Measurements from ENCODE around the gene DTX2. TPM values are rescaled to one million over a fixed set of nuclear protein-coding genes. Genes with fewer than 3 reads are reported as not detected.
"Not testable (repeated sequence)": the region's sequence is repeated elsewhere in the genome, so short reads cannot be mapped to it uniquely, and the experiment has no call there.

The DTX2 gene
- total RNA-seq, 4 donors from 2014 or later = 73.0 to 169 (median 119) TPM

DNA sequence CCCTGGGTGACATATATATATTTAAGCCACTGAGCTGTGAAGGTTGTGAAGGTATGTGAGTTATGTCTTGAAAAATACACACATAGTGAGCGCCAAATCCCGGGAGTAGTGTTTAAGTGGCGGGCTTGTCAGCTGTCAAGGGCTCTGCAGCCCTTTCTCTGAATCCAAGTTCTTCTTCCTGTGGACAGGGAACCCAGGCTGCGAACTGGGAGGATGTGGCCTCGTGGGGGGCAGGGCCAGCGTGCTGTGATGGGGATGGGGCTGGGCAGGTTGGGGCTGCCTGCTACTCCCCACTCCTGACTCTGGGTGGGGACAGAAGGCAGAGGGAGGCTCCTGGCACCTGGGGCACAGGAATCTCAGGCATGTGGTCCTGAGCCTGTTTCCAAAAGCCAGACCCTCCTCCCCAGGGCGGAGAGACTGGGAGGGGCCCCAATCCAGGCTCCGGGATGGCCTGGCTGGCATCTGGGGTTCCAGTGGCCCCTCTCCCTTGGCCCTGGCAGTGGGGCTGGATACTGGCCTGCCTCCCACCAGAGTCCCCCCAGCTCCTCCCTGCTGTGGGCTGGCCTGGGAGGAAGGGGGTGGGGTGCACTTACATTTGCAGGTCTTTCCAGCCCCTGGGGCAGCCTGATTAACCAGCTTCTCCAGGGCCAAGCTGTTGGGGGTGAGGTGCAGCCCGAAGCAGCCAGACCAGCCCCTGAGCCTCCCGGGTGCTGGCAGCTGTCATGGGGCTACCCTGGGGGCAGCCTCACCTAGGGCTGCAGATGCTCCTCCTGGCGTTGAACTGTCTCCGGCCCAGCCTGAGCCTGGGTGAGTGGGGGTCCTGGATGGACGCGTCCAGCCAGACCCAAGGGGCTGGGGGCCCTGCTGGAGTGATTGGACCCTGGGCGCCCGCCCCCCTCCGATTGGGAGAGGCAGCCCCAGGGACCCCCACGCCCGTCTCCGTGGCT, 48.7 kb downstream of the DTX2 start, which contains the start of gene UPK3B:
UPK3B (plus strand) TSS at position 622 of the 947 bp plus-strand sequence; CDS start at position 723, 101 bp downstream.
- 0 to 53% methylated on average over 1 to 13 of the region's 20 CpGs for WGBS, 2 donors (ENCODE audit: low coverage in 1 of 2)
- Histone ChIP-seq H3K4me3 (no peak within 1 kb of the TSS), H3K36me3 (peaks cover 0 to 13% (median 2%) of the 10 kb centered on the region in 4 donors), H3K4me1 (peaks cover 7 to 13% (median 10%) of the 10 kb centered on the region in 4 donors), H3K27ac (peak within 1 kb of the TSS in 2 of 4 donors; percentile 34 to 62), H3K9me3 (no peaks in the 10 kb centered on the region), H3K27me3 (no peaks in the 10 kb centered on the region)
- DNase-seq = no peak
- in situ Hi-C loops (cut with MboI; ENCODE audit: low pct_ligation_motif_present in 1 of 4, low pct_unique_long_range_greater_than_20kb in 1 of 4, low sequenced_read_pairs in 3 of 4) (loop anchor here in 1 of 4 donors (25.0 kb wide), 1 partner anchor 502 kb away; no protein-coding TSS in a partner anchor), intact Hi-C loops (cut with DNase I; ENCODE audit: low total_unique reads) (no loop called here)
- TF ChIP-seq POLR2AphosphoS5 (IDR thresholded peaks at IDR 0.05) (no peak), CTCF (IDR thresholded peaks at IDR 0.05) (no peak), POLR2A (IDR thresholded peaks at IDR 0.05) (no peak), EP300 (IDR thresholded peaks at IDR 0.05; ENCODE audit: low read depth) (no peak)

GRCh38 chr7:76511200-76511910, 49.8 kb downstream of the DTX2 start:
- DNase-seq; H3K9me3 ChIP-seq; intact Hi-C loops (cut with DNase I; ENCODE audit: low total_unique reads); H3K36me3 ChIP-seq; H3K27me3 ChIP-seq: not testable (repeated sequence)
- Histone ChIP-seq H3K4me3 (peak overlapping the region in 1 of 4 donors; percentile 10), H3K4me1 (peaks cover 7 to 17% (median 12%) of the 10 kb centered on the region in 4 donors), H3K27ac (peak overlapping the region in 2 of 4 donors; percentile 62 to 75)
- WGBS, 2 donors (ENCODE audit: low coverage in 1 of 2) = 71 to 92% methylated on average over 2 to 6 of the region's 24 CpGs
- in situ Hi-C loops (cut with MboI; ENCODE audit: low pct_ligation_motif_present in 1 of 4, low pct_unique_long_range_greater_than_20kb in 1 of 4, low sequenced_read_pairs in 3 of 4) = loop anchor here in 1 of 4 donors (25.0 kb wide), 1 partner anchor 501 kb away; no protein-coding TSS in a partner anchor

DNA sequence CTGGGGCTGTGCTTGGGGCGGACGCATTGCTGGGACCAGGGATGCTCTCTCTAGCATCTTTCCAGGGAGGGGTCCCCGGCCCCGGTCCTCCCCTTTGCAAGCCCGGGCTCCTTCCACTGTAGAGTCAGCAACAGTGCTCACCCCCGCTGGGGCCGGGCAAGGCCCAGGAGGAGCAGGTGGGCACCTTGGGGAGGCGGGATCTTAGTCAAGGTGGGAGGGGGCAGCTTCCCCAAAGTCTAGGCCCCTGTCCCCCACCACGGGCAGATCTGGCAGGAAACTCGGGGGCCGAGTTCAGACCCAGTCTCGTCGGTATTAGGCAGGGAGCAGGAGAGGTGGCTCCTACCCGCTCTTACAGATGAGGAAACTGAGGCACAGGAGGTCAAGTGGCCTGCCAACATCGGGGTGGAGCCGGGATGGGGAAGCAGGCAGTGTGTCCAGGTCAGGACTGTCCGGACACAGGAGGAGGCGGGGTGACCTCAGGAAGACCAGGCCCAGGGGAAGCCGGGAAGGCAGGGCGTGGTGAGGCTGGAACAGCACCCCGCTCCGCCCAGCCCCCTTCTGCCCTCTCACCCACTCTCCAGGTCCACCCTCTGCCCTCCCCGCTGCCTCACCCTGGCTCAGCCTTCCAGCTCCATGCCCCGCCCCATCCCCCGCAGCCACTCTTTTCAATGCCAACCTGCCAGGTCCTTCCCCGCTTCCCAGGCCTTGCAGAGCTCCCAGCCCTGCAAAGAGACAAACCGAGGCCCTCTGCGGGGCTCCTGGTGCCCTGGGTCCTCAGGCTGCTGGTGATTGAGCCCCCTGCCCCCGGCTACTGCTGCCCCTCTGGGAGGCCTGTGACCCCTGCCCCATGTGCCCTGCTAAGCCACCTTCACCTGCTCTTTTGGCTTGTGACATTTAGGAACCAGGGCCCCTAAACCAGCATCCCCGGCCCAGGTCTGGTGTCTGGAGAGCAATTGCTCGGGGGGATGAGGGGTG, 50.7 kb downstream of the DTX2 start:
- WGBS, 2 donors (ENCODE audit: low coverage in 1 of 2) = no CpG with 5 or more reads among the region's 31 CpGs
- H3K36me3 ChIP-seq; H3K9me3 ChIP-seq; intact Hi-C loops (cut with DNase I; ENCODE audit: low total_unique reads); H3K27me3 ChIP-seq: not testable (repeated sequence)
- H3K27ac ChIP-seq = peak overlapping the region; percentile 55 to 75 (median 60)
- DNase-seq = peak; percentile 54
- H3K4me1 ChIP-seq = peaks cover 7 to 17% (median 12%) of the 10 kb centered on the region in 4 donors
- in situ Hi-C loops (cut with MboI; ENCODE audit: low pct_ligation_motif_present in 1 of 4, low pct_unique_long_range_greater_than_20kb in 1 of 4, low sequenced_read_pairs in 3 of 4) = loop anchor here in 1 of 4 donors (25.0 kb wide), 1 partner anchor 500 kb away; no protein-coding TSS in a partner anchor
- peak overlapping the region in 1 of 4 donors; percentile 10 for H3K4me3 ChIP-seq

DNA sequence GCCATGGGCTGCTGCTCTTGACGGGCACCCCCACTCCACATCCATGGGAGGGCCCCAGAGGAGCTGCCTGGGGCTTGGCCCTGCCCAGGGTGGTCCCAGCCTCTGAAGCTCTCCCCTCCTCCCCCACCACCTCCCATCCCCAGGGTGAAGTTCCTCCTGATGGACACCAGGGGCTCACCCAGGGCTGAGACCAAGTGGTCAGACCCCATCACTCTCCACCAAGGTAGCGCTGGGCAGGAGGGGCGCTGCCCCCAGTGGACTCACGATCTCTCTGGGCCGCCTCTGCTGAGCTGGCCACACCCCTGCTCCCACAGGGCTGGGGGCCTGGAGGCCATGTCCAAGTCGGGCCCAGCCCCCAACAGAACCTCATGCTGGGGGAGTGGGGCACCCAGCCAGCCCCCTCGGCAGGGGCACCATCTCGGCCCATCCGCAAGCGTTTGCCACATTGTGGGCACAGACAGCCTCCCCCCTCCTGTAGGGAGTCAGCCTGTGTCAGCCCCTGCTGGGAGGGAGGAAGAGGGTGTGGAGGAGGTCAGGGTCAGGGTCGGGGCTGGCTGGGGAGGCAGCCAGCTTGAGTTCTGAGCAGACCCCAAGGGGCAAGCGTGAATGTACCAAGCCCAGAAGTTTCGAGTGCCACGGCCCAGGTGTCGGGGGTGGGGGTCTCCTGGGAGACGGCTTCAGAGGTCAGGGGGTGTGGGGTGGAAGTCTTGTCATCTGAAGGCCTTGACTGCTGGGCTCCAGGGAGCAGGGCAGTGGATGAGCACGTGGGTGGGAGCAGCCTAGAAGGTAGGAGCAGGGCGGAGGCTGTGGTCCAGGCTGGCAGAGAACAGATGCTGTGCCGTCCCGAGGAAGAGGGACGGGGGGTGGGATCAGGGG, 51.7 kb downstream of the DTX2 start:
- in situ Hi-C loops (cut with MboI; ENCODE audit: low pct_ligation_motif_present in 1 of 4, low pct_unique_long_range_greater_than_20kb in 1 of 4, low sequenced_read_pairs in 3 of 4) = loop anchor here in 1 of 4 donors (25.0 kb wide), 1 partner anchor 499 kb away; no protein-coding TSS in a partner anchor
- Histone ChIP-seq H3K9me3 (no peaks in the 10 kb centered on the region), H3K36me3 (no peaks in the 10 kb centered on the region), H3K27me3 (peaks cover 2% of the 10 kb centered on the region), H3K4me3 (no peak overlapping the region), H3K27ac (peak overlapping the region; percentile 49 to 68 (median 56)), H3K4me1 (peaks cover 7 to 17% (median 12%) of the 10 kb centered on the region in 4 donors)
- TF ChIP-seq EP300 (IDR thresholded peaks at IDR 0.05; ENCODE audit: low read depth) (no peak), CTCF (IDR thresholded peaks at IDR 0.05) (peak; percentile 18 to 72 (median 32)), POLR2A (IDR thresholded peaks at IDR 0.05) (no peak), POLR2AphosphoS5 (IDR thresholded peaks at IDR 0.05) (no peak)
- no peak for DNase-seq
- intact Hi-C loops (cut with DNase I; ENCODE audit: low total_unique reads) = no loop called here
- 57% methylated on average over 20 of the region's 21 CpGs; no CpG with 5 or more reads in 1 of the 2 donors for WGBS, 2 donors (ENCODE audit: low coverage in 1 of 2)

Data from transverse colon (tissue), 4 donors.